ENCODE results near the gene NPIPB2.

GRCh38 chr16:11907160-11907970 lies 34.5 kb downstream of the NPIPB2 start:
- TF ChIP-seq POLR2A (IDR thresholded peaks at IDR 0.05) (no peak), CTCF (IDR thresholded peaks at IDR 0.05) (no peak)
